Transverse colon (tissue), 4 donors: ENCODE data around the gene GZMH.

Experiments used
- POLR2AphosphoS5 ChIP-seq, 3 donors: sonication (generic); formaldehyde crosslinking; IDR thresholded peaks; one replicate each; pipeline ENCODE4 v1.6.1; 2016; ENCODE audit warnings: antibody characterized with exemption in 3 of 3
- TF ChIP-seq, protein P1 (sequence below), 5 experiments: fragments of 200-600 bp in 3 of 5; fragments of 450-650 bp in 2 of 5; sonication (generic) in 3 of 5; IDR thresholded peaks; 1 replicate in 2 of 5; 2 replicates in 3 of 5; pipeline ENCODE4 v1.5.1; 2016 to 2017; ENCODE audit warnings: antibody characterized with exemption in 5 of 5, inconsistent platforms in 3 of 5, mild to moderate bottlenecking in 2 of 5, moderate library complexity in 1 of 5

DNA sequence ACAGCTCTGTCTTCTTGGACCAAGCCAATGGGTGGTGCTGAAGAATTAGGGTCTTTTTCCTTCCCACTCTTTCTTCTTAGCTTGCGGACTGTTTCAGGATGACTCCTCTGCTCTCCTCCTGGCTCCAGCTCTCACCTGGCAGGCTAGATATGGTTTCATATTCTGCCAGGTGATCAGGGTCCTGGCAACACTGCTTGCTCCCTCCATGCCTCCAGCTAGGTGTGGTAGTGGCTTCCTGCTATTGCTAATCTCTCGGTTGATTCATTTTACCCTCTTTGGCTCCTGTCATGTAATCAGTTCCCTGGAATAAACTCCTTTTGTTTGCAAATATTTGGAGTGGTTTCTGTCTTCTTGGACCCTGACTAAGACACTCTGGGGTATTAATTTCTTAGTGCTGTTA lies 4.3 kb upstream of the GZMH start:
- TF ChIP-seq, protein P1, sequence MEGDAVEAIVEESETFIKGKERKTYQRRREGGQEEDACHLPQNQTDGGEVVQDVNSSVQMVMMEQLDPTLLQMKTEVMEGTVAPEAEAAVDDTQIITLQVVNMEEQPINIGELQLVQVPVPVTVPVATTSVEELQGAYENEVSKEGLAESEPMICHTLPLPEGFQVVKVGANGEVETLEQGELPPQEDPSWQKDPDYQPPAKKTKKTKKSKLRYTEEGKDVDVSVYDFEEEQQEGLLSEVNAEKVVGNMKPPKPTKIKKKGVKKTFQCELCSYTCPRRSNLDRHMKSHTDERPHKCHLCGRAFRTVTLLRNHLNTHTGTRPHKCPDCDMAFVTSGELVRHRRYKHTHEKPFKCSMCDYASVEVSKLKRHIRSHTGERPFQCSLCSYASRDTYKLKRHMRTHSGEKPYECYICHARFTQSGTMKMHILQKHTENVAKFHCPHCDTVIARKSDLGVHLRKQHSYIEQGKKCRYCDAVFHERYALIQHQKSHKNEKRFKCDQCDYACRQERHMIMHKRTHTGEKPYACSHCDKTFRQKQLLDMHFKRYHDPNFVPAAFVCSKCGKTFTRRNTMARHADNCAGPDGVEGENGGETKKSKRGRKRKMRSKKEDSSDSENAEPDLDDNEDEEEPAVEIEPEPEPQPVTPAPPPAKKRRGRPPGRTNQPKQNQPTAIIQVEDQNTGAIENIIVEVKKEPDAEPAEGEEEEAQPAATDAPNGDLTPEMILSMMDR (IDR thresholded peaks at IDR 0.05) = no peak
- no peak for TF ChIP-seq POLR2AphosphoS5 (IDR thresholded peaks at IDR 0.05)
